HEK293 (cell line): ENCODE results near the gene ANO2.

Experiments used
- HOXD13 ChIP-seq: sonication (generic); formaldehyde crosslinking; IDR thresholded peaks from 2 replicates; pipeline ENCODE4 v1.8.0; 2022; ENCODE audit warnings: missing genetic modification reagents, borderline replicate concordance
- SETDB1 ChIP-seq: IDR thresholded peaks from one replicate; pipeline ENCODE4 v1.6.1; 2017; ENCODE audit warnings: mild to moderate bottlenecking, low read length, moderate library complexity, mixed read lengths; ENCODE audit not compliant: insufficient read length
- ZBTB1 ChIP-seq: fragments of 450-650 bp; formaldehyde crosslinking; IDR thresholded peaks from 2 replicates; pipeline ENCODE4 v1.5.1; 2016; ENCODE audit warnings: missing biosample characterization, missing genetic modification characterization
- ZNF658 ChIP-seq: fragments of 450-650 bp; formaldehyde crosslinking; IDR thresholded peaks from 2 replicates; pipeline ENCODE4; 2016; ENCODE audit warnings: missing biosample characterization, missing genetic modification characterization
- TF ChIP-seq, protein P1 (sequence below): fragments of 450-650 bp; formaldehyde crosslinking; IDR thresholded peaks from 2 replicates; pipeline ENCODE4 v1.5.1; 2016; ENCODE audit warnings: missing biosample characterization, missing genetic modification characterization

DNA sequence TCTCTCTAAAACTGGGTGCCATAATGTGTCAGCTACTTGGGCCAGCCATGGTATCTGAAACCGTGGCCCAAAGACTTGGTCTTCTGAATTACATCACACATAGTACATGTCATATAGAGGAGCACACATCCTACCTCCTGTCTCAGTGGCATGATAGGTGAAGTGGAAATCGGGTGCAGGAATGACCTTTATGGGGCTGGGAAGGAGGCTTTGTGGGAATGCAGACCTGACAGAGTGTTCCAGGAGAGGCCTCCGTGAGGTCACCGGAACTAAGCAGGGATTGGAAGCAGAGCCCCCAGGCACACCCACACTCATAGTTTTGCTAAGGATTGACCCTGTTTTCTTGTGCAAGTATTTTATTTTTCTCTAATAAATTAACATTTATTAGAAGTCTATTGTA, 430.5 kb downstream of the ANO2 start:
- TF ChIP-seq, protein P1, sequence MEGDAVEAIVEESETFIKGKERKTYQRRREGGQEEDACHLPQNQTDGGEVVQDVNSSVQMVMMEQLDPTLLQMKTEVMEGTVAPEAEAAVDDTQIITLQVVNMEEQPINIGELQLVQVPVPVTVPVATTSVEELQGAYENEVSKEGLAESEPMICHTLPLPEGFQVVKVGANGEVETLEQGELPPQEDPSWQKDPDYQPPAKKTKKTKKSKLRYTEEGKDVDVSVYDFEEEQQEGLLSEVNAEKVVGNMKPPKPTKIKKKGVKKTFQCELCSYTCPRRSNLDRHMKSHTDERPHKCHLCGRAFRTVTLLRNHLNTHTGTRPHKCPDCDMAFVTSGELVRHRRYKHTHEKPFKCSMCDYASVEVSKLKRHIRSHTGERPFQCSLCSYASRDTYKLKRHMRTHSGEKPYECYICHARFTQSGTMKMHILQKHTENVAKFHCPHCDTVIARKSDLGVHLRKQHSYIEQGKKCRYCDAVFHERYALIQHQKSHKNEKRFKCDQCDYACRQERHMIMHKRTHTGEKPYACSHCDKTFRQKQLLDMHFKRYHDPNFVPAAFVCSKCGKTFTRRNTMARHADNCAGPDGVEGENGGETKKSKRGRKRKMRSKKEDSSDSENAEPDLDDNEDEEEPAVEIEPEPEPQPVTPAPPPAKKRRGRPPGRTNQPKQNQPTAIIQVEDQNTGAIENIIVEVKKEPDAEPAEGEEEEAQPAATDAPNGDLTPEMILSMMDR (tag by site-specific recombination): no peak
- TF ChIP-seq ZBTB1 (tag by site-specific recombination) (no peak), HOXD13 (CRISPR knock-in tag) (no peak), SETDB1 (no peak), ZNF658 (tag by site-specific recombination) (no peak)
